MM.1S (cell line): ENCODE results near the gene SATB2.

Experiments
- CTCF ChIP-seq: fragments of 300-600 bp; sonication (generic); IDR thresholded peaks from 2 replicates; pipeline ENCODE4 v1.5.1; 2016; ENCODE audit warnings: antibody characterized with exemption, low read length, mixed read lengths
- EZH2 ChIP-seq: fragments of 300-600 bp; sonication (generic); optimal IDR thresholded peaks from 2 replicates; pipeline ENCODE3; 2017; ENCODE audit warnings: low read depth, mild to moderate bottlenecking, antibody characterized with exemption, low read length, mixed read lengths
- EZH2phosphoT487 ChIP-seq: fragments of 300-600 bp; sonication (generic); IDR thresholded peaks from 2 replicates; pipeline ENCODE4 v1.6.1; 2018; ENCODE audit warnings: antibody characterized with exemption, low read length

GRCh38 chr2:199382091-199382490 is 75.6 kb downstream of the SATB2 start:
- TF ChIP-seq CTCF (no peak), EZH2 (no peak), EZH2phosphoT487 (no peak)
